B cell (primary cell): ENCODE results near the gene SMYD2. TPM values are rescaled to one million over a fixed set of nuclear protein-coding genes. Genes with fewer than 3 reads are reported as not detected.

Experiments
- ATAC-seq: fragments of 200-7000 bp; cut with Tn5 transposase; one replicate; pipeline ENCODE4 v1.10.0; 2021; ENCODE audit warnings: low read depth, mild to moderate bottlenecking, moderate number of reproducible peaks, moderate library complexity
- CTCF ChIA-PET: fragments of 350-600 bp; sonication (Branson Sonifier 250); formaldehyde crosslinking; loops from one replicate; lab custom pipeline; 2021; ENCODE audit warnings: antibody characterized with exemption, inconsistent platforms; lab: Charles Lee
- POLR2A ChIA-PET: fragments of 350-600 bp; sonication (Branson Sonifier 250); formaldehyde crosslinking; loops from one replicate; lab custom pipeline; 2021; ENCODE audit warnings: antibody characterized with exemption; lab: Charles Lee
- DNase-seq: peaks from one replicate; pipeline ENCODE4 v3.0.0; 2013
- H2AFZ ChIP-seq: 2 replicates; pipeline ENCODE4 v1.6.1; 2012; ENCODE audit warnings: mild to moderate bottlenecking, low read depth, low read length; ENCODE audit not compliant: insufficient read depth, poor library complexity, severe bottlenecking
- H3K27ac ChIP-seq, 2 donors: 1 replicate in 1 of 2; 2 replicates in 1 of 2; pipeline ENCODE4 v1.5.1; 2012 to 2013; ENCODE audit warnings: low read length in 2 of 2, mild to moderate bottlenecking in 2 of 2, moderate library complexity in 1 of 2
- H3K27me3 ChIP-seq, 4 experiments: fragments of 200-600 bp in 1 of 4; sonication (generic) in 1 of 4; replicated peaks in 1 of 4; 1 replicate in 2 of 4; 2 replicates in 2 of 4; pipeline versions ENCODE4 v1.6.1 to v1.7.0; 2013 to 2016; ENCODE audit warnings: low read length in 3 of 4, mild to moderate bottlenecking in 2 of 4, mixed read lengths in 1 of 4, moderate library complexity in 1 of 4; ENCODE audit not compliant: insufficient read depth in 4 of 4, control insufficient read depth in 3 of 4; ENCODE audit errors: control extremely low read depth in 1 of 4
- H3K36me3 ChIP-seq, 2 experiments: replicated peaks in 1 of 2; 1 replicate in 1 of 2; 2 replicates in 1 of 2; pipeline versions ENCODE4 v1.6.1 to v1.7.1; 2013; ENCODE audit warnings: low read length in 1 of 2; ENCODE audit not compliant: insufficient read depth in 2 of 2, control insufficient read depth in 1 of 2; ENCODE audit errors: control extremely low read depth in 1 of 2, extremely low read depth in 1 of 2
- H3K4me1 ChIP-seq, 2 donors: fragments of 200-600 bp in 1 of 2; sonication (generic) in 1 of 2; 1 replicate in 1 of 2; 2 replicates in 1 of 2; pipeline versions ENCODE4 v1.5.1 to v1.6.1; 2013 to 2017; ENCODE audit warnings: low read length in 2 of 2; ENCODE audit not compliant: control insufficient read depth in 2 of 2, insufficient read depth in 2 of 2
- H3K4me2 ChIP-seq: replicated peaks from 2 replicates; pipeline ENCODE3; 2012; ENCODE audit warnings: mild to moderate bottlenecking, low read depth, low read length; ENCODE audit not compliant: poor library complexity, severe bottlenecking
- H3K4me3 ChIP-seq, 5 experiments: fragments of 200-600 bp in 1 of 5; sonication (generic) in 1 of 5; 1 replicate in 3 of 5; 2 replicates in 2 of 5; pipeline versions ENCODE4 v1.5.1 to v1.7.0; 2011 to 2016; ENCODE audit warnings: low read length in 4 of 5, mild to moderate bottlenecking in 4 of 5, low read depth in 2 of 5, control low read depth in 1 of 5, moderate library complexity in 1 of 5; ENCODE audit not compliant: insufficient read depth in 1 of 5; ENCODE audit errors: control extremely low read depth in 1 of 5, extremely low read depth in 1 of 5
- H3K79me2 ChIP-seq: fragments of 200-600 bp; sonication (generic); one replicate; pipeline ENCODE4 v1.6.0; 2016; ENCODE audit warnings: low read length; ENCODE audit not compliant: control insufficient read depth, insufficient read depth
- H3K9ac ChIP-seq: fragments of 200-600 bp; sonication (generic); 2 replicates; pipeline ENCODE4 v1.6.1; 2017; ENCODE audit warnings: mild to moderate bottlenecking, low read length, moderate library complexity
- H3K9me3 ChIP-seq, 3 donors: one replicate each; pipeline versions ENCODE4 v1.6.1 to v1.7.1; 2013; ENCODE audit warnings: low read length in 2 of 3; ENCODE audit not compliant: control insufficient read depth in 2 of 3, insufficient read depth in 1 of 3; ENCODE audit errors: control extremely low read depth in 1 of 3
- H4K20me1 ChIP-seq: 2 replicates; pipeline ENCODE4 v1.6.0; 2012; ENCODE audit warnings: mild to moderate bottlenecking, low read length; ENCODE audit not compliant: insufficient read depth, control insufficient read depth, poor library complexity, severe bottlenecking
- H3K27ac Mint-ChIP-seq: one replicate; pipeline ENCODE4 v1.8.0; 2021; ENCODE audit warnings: mixed read lengths
- H3K27me3 Mint-ChIP-seq: one replicate; pipeline ENCODE4 v1.8.0; 2021; ENCODE audit warnings: mixed read lengths
- H3K4me1 Mint-ChIP-seq: one replicate; pipeline ENCODE4 v1.8.0; 2021; ENCODE audit warnings: mixed read lengths
- H3K4me3 Mint-ChIP-seq: one replicate; pipeline ENCODE4 v1.8.0; 2021; ENCODE audit warnings: mixed read lengths
- H3K9me3 Mint-ChIP-seq: one replicate; pipeline ENCODE4 v1.8.0; 2022; ENCODE audit warnings: mixed read lengths; ENCODE audit not compliant: insufficient read depth
- CTCF ChIP-seq: fragments of 200-600 bp; IDR thresholded peaks from one replicate; pipeline ENCODE4 v1.8.0; 2022; ENCODE audit warnings: antibody characterized with exemption, mild to moderate bottlenecking
- EZH2 ChIP-seq: IDR thresholded peaks from 2 replicates; pipeline ENCODE4 v1.6.1; 2012; ENCODE audit warnings: borderline replicate concordance, low read depth, mild to moderate bottlenecking, moderate library complexity, low read length; ENCODE audit not compliant: insufficient read depth, poor library complexity, severe bottlenecking
- WGBS: methylation state at CpG from one replicate; pipeline ENCODE4 v1.1.5; 2013; ENCODE audit warnings: missing lambda C conversion rate; ENCODE audit not compliant: insufficient coverage; 5-methylcytosine and 5-hydroxymethylcytosine counted together
- intact Hi-C: fragments of 100-400 bp; cut with micrococcal nuclease; formaldehyde crosslinking; loops from one replicate; pipeline ENCODE4 v1.10.0; 2022
- polyA plus RNA-seq: library from polyadenylated mRNA; depleted of rRNA; stranded (reverse); fragments of >200 nt; gene quantifications from 2 replicates; pipeline ENCODE4 v1.2.3, GENCODE V29; 2012
- total RNA-seq, 2 donors: library from RNA; stranded (reverse); fragments of 120-200 nt in 1 of 2; gene quantifications; 1 replicate in 1 of 2; 2 replicates in 1 of 2; pipeline versions ENCODE4 v1.2.3 to v1.2.4, GENCODE V29; 2013 to 2022

SMYD2 gene
- total and polyA plus RNA-seq, 2 donors (not counting 1 experiment from before 2014, with no cell fraction given) = 21.2 to 29.1 TPM

- H3K27ac Mint-ChIP-seq = no peak overlapping the region
- no peak for ATAC-seq
Observed at GRCh38 chr1:214271995-214272731, 8.8 kb upstream of the SMYD2 start.

More at GRCh38 chr1:214271995-214272731, 8.8 kb upstream of the SMYD2 start:
- Histone ChIP-seq H3K36me3 (no peaks in the 10 kb centered on the region), H3K9me3 (peaks cover 0 to 11% (median 0%) of the 10 kb centered on the region in 3 donors), H3K9ac (no peak overlapping the region), H3K27me3 (peaks cover 0 to 4% (median 0%) of the 10 kb centered on the region in 4 experiments), H3K27ac (no peak overlapping the region), H4K20me1 (no peaks in the 10 kb centered on the region), H3K4me1 (no peaks in the 10 kb centered on the region), H3K79me2 (no peaks in the 10 kb centered on the region), H2AFZ (no peak overlapping the region), H3K4me3 (no peak overlapping the region), H3K4me2 (no peak overlapping the region)
- TF ChIP-seq EZH2 = no peak
- no peak for TF ChIP-seq CTCF
- H3K9me3 Mint-ChIP-seq = no peaks in the 10 kb centered on the region
- peaks cover 16% of the 10 kb centered on the region for H3K27me3 Mint-ChIP-seq
- ChIA-PET CTCF (interaction anchor here (0.8 to 4.4 kb wide), 5 partner anchors 11 to 366 kb away, joined by 3 to 31 read pairs (median 4); no protein-coding TSS in a partner anchor), POLR2A (no interaction called here)
- H3K4me3 Mint-ChIP-seq = no peak overlapping the region
- no peak for DNase-seq
- H3K4me1 Mint-ChIP-seq = no peaks in the 10 kb centered on the region
- intact Hi-C loops = no loop called here
- 83% methylated on average over 1 of the region's 4 CpGs for WGBS
